Measurements from ENCODE around the gene CYFIP1.

Gene CYFIP1

DNA sequence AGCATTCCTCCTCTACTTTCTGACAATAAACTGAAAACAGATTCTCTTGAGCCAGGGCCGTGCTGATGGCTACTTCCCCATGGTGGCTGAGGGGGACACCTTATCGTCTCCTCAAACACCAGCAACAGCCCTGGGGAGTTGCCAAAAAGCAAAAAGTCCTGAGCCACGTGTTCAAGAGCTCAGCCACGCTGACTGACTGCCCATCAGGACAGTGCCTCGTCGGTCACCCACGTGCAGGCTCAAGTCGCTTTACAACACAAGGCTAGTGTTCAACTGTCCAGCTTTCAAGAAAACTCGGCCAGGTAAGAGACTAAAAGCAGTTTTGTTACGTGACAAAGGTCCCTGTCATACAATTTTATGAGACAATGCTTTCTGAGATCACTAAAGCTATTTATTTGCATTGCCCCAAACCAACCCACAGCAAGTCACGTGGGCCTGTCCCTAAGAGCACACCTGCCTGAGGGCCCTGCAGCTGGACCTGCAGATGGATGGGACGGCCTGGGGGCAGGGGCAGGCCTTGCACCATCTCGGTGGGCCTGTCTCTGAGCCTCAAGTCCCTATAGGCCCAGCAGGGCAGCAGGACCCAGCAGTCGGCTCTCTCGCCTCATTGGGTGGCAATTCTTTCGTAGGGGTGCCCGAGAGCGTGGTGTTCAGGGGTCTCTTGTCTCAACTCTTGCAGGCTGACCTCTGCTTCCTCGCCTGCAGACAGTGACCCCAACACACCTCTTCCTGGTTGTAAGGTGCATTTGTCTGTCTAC, 99.0 kb downstream of the CYFIP1 start:
- H3K27ac ChIP-seq (ENCODE audit: low read length) = no peak overlapping the region
- H3K4me3 ChIP-seq (ENCODE audit: low read length) = no peak overlapping the region
- H3K36me3 ChIP-seq (ENCODE audit: control insufficient read depth, low read depth, low read length) = peaks cover 9% of the 10 kb centered on the region
- H3K9me3 ChIP-seq (ENCODE audit: control insufficient read depth, low read depth, low read length) = no peaks in the 10 kb centered on the region
- no peaks in the 10 kb centered on the region for H3K27me3 ChIP-seq (ENCODE audit: control insufficient read depth, insufficient read depth, low read length)
- H3K9ac ChIP-seq (ENCODE audit: low read length) = no peak overlapping the region
- no peaks in the 10 kb centered on the region for H3K4me1 ChIP-seq (ENCODE audit: control insufficient read depth, low read depth, low read length)

DNA sequence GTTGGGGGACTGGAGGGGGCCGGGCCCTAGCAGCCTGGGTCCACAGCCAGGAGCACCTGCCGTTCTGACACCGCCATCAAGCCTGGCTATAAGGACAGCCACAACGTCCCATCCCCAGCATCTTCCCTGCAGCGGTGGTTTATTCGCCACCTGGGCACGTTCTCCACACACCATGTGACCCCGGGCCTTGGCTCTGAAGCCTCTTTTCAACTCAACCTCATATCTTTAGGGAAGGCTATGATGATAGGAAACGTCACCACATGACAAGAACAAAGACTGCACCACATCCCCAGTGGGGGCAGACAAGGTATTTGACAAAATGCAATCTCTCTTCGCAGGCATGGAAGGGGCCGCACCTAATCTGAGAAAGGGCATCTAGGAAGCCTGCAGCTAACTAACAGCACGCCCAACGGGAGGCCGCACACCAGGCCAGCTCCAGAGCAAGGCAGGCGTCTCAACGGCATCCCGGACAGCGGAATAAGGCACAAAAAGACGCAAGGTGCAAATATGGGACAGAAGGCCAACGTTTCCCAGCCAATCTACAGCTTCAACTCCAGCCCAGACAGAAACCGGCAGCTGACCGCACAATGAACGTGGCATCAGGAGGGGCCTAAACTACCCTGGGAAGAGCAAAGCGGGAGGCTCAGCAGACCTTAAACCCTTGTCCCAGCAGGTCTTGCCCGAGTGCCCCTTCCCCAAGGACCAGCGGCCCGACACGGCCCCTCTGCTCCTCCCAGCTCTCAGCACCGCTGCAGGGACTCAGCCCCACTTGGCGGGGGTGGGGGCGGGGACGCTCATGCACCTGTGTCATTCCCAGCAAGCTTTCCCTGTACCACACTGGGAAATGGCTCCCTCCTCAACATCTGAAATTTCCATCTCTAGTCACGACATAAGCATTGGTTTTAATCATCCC, 99.8 kb downstream of the CYFIP1 start:
- H3K27ac ChIP-seq (ENCODE audit: low read length) = no peak overlapping the region
- H3K36me3 ChIP-seq (ENCODE audit: control insufficient read depth, low read depth, low read length) = peaks cover 9% of the 10 kb centered on the region
- no peaks in the 10 kb centered on the region for H3K27me3 ChIP-seq (ENCODE audit: control insufficient read depth, insufficient read depth, low read length)
- H3K4me1 ChIP-seq (ENCODE audit: control insufficient read depth, low read depth, low read length) = no peaks in the 10 kb centered on the region
- H3K9ac ChIP-seq (ENCODE audit: low read length) = no peak overlapping the region
- H3K9me3 ChIP-seq (ENCODE audit: control insufficient read depth, low read depth, low read length) = no peaks in the 10 kb centered on the region
- H3K4me3 ChIP-seq (ENCODE audit: low read length) = no peak overlapping the region

DNA sequence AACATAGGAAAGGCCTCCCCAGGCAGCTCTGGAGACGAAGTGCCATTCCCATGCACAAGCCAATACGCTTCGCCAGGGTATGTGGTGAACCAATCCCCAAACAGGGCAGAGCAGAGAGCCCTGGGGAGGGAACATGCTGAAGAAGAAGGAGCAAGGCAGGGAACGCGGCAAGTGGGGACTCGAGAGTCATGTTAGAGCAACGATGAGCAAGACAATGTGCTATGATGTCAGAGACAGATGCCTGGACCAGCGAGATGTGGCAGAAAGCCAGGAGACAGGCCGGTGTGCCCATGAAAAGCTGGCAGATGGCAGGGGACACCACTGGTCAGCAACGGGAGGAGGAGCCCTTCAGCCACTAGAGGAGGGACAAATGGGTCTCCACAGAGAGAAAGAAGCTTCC, 102.1 kb downstream of the CYFIP1 start:
- Histone ChIP-seq H3K4me1 (ENCODE audit: control insufficient read depth, low read depth, low read length) (peaks cover 6% of the 10 kb centered on the region), H3K9ac (ENCODE audit: low read length) (no peak overlapping the region), H3K4me3 (ENCODE audit: low read length) (no peak overlapping the region), H3K27me3 (ENCODE audit: control insufficient read depth, insufficient read depth, low read length) (no peaks in the 10 kb centered on the region), H3K9me3 (ENCODE audit: control insufficient read depth, low read depth, low read length) (no peaks in the 10 kb centered on the region), H3K27ac (ENCODE audit: low read length) (no peak overlapping the region), H3K36me3 (ENCODE audit: control insufficient read depth, low read depth, low read length) (peaks cover 9% of the 10 kb centered on the region)

DNA sequence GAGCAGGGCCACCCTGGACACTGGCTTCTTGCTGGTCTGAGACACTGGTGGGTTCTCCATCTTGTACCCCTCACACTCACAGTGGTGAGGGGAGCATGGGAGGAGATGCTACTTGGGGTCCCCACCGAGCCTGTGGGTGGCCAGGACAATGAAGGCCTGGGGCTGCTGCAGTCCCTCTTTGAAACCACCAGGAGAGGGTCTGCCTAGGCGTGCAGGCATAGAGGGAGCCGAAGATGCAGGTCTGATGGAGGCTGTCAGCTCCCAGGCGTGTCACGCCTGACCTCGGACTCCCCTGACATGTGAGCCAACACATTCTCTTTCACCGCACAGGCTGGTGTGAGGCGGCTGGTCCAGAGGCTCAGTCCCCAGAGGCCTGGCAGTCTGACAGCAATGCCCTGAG, 102.6 kb downstream of the CYFIP1 start:
- H3K36me3 ChIP-seq (ENCODE audit: control insufficient read depth, low read depth, low read length) = peaks cover 6% of the 10 kb centered on the region

DNA sequence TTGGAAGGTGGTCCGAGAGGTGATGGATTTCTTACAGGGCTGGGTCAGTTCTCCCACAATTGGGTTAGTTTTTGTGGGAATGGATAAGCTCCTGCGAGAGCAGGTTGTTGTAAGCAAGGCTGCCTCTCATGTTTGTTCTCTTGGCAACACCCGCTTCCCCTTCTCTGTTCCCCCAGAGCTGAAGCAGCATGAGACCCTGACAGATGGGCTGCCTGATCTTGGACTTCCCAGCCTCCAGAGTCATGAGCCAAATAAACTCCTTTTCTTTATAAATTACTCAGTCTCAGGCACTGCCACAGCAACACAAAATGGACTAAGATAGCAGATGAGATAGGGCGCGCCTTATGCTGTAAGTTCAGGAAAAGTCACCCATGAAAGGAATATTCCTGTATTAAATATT, 103.1 kb downstream of the CYFIP1 start:
- H3K4me3 ChIP-seq (ENCODE audit: low read length) = no peak overlapping the region
- peaks cover 9% of the 10 kb centered on the region for H3K4me1 ChIP-seq (ENCODE audit: control insufficient read depth, low read depth, low read length)
- no peak overlapping the region for H3K27ac ChIP-seq (ENCODE audit: low read length)
- no peaks in the 10 kb centered on the region for H3K9me3 ChIP-seq (ENCODE audit: control insufficient read depth, low read depth, low read length)
- H3K9ac ChIP-seq (ENCODE audit: low read length) = no peak overlapping the region
- no peaks in the 10 kb centered on the region for H3K27me3 ChIP-seq (ENCODE audit: control insufficient read depth, insufficient read depth, low read length)
- H3K36me3 ChIP-seq (ENCODE audit: control insufficient read depth, low read depth, low read length) = peaks cover 3% of the 10 kb centered on the region

More for the DNA sequence above, 102.6 kb downstream of the CYFIP1 start:
- Histone ChIP-seq H3K27me3 (ENCODE audit: control insufficient read depth, insufficient read depth, low read length) (no peaks in the 10 kb centered on the region), H3K4me1 (ENCODE audit: control insufficient read depth, low read depth, low read length) (peaks cover 9% of the 10 kb centered on the region), H3K9me3 (ENCODE audit: control insufficient read depth, low read depth, low read length) (no peaks in the 10 kb centered on the region), H3K9ac (ENCODE audit: low read length) (no peak overlapping the region), H3K4me3 (ENCODE audit: low read length) (no peak overlapping the region), H3K27ac (ENCODE audit: low read length) (no peak overlapping the region)

DNA sequence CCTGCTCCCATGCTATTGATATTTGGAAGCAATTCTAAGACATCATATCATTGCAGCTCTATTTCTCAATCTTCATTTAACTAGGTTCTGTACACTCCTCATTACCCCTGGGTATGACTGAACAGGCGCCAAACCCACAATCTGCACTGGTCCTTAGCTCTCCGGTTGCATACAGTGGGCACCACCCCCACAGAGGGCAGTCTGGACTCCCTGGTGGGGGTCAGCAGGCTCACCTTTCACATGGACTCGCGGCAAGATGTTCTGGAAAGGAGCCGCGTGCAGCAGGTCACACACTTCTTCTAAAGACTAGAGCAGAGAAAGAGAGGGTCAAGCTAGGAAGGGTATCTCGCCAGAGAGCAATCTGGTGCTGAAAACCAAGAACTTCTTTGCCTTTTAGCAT, 105.2 kb downstream of the CYFIP1 start:
- Histone ChIP-seq H3K4me1 (ENCODE audit: control insufficient read depth, low read depth, low read length) (peaks cover 9% of the 10 kb centered on the region), H3K9ac (ENCODE audit: low read length) (no peak overlapping the region), H3K36me3 (ENCODE audit: control insufficient read depth, low read depth, low read length) (peaks cover 7% of the 10 kb centered on the region), H3K27me3 (ENCODE audit: control insufficient read depth, insufficient read depth, low read length) (no peaks in the 10 kb centered on the region), H3K9me3 (ENCODE audit: control insufficient read depth, low read depth, low read length) (no peaks in the 10 kb centered on the region), H3K27ac (ENCODE audit: low read length) (no peak overlapping the region), H3K4me3 (ENCODE audit: low read length) (no peak overlapping the region)

DNA sequence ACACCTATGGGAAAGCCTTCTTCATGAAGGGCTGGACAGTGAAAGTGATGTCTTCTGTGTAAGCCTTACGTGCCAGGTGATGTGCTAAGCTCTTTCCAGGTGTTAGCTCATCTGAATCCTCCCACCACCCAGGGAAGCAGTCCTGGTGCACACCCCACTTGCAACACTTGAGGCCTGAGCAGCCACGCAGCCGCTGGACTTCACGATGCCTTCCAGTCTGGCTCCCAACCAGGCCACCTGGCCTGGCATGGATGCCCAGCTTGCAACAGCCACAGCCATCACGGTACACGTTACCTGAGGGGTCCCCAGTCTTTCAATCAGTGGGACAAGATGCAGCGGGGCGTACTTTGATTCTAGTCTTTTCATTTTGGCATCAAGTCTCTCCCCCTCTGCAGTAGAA, 105.9 kb downstream of the CYFIP1 start:
- no peak overlapping the region for H3K9ac ChIP-seq (ENCODE audit: low read length)
- no peak overlapping the region for H3K4me3 ChIP-seq (ENCODE audit: low read length)
- H3K27me3 ChIP-seq (ENCODE audit: control insufficient read depth, insufficient read depth, low read length) = no peaks in the 10 kb centered on the region
- no peak overlapping the region for H3K27ac ChIP-seq (ENCODE audit: low read length)
- peaks cover 9% of the 10 kb centered on the region for H3K4me1 ChIP-seq (ENCODE audit: control insufficient read depth, low read depth, low read length)
- peaks cover 10% of the 10 kb centered on the region for H3K36me3 ChIP-seq (ENCODE audit: control insufficient read depth, low read depth, low read length)
- H3K9me3 ChIP-seq (ENCODE audit: control insufficient read depth, low read depth, low read length) = no peaks in the 10 kb centered on the region

DNA sequence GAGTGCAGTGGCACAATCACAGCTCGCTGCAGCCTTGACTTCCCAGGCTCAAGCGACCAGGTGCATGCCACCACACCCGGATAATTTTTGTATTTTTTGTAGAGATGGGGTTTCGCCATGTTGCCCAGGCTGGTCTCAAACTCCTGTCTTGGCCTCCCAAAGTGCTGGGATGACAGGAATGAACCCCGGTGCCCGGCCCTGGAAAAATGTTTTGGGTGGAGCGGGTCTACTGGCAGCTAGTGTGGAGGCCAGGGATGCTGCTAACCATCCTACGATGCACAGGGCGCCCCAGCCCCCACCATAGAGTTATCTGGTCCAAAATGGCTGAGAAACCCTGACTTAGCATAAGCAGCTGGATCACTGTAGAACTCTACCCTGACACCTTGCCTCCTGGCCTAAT, 106.3 kb downstream of the CYFIP1 start:
- H3K36me3 ChIP-seq (ENCODE audit: control insufficient read depth, low read depth, low read length) = peaks cover 15% of the 10 kb centered on the region
- H3K4me1 ChIP-seq (ENCODE audit: control insufficient read depth, low read depth, low read length) = peaks cover 9% of the 10 kb centered on the region
- H3K4me3 ChIP-seq (ENCODE audit: low read length) = no peak overlapping the region
- no peaks in the 10 kb centered on the region for H3K9me3 ChIP-seq (ENCODE audit: control insufficient read depth, low read depth, low read length)
- no peak overlapping the region for H3K9ac ChIP-seq (ENCODE audit: low read length)
- H3K27me3 ChIP-seq (ENCODE audit: control insufficient read depth, insufficient read depth, low read length) = no peaks in the 10 kb centered on the region
- H3K27ac ChIP-seq (ENCODE audit: low read length) = no peak overlapping the region

DNA sequence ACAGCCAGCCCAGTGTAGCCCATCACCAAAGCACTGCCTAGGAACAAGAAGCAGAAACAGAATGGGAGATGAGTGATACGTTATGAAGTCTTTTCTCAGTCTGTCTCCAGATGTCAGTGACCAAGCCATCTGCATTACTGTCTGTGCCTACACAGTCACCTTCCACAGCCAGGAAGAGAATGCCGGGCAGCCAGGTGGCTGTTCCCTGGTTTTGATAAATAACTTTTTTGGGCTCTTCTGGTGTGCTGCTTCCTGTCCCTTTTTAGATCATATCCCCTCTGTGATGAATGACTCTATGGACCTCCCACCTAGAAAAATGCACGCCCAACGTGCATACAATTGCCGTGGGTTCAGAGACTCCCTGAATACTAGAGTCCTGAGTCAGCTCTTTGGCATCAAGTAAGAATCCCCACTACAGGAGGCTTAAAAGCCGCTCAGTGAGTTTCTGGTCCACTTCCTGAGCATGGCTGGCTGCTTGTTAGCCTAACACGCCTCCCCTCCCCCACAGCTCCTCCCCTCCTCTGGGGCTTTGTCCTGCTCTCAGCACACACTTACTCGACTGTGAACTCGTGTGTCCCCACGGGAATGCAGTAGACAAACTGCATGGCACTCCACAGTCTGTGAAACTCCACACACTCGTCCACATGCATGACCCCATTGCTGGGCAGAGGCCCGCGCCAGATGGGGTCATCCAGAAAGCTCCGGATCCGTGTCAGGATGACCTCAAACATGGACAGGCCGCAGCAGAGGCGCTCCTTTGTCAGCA, 107.0 kb downstream of the CYFIP1 start:
- peaks cover 21% of the 10 kb centered on the region for H3K36me3 ChIP-seq (ENCODE audit: control insufficient read depth, low read depth, low read length)
- H3K27ac ChIP-seq (ENCODE audit: low read length) = no peak overlapping the region

DNA sequence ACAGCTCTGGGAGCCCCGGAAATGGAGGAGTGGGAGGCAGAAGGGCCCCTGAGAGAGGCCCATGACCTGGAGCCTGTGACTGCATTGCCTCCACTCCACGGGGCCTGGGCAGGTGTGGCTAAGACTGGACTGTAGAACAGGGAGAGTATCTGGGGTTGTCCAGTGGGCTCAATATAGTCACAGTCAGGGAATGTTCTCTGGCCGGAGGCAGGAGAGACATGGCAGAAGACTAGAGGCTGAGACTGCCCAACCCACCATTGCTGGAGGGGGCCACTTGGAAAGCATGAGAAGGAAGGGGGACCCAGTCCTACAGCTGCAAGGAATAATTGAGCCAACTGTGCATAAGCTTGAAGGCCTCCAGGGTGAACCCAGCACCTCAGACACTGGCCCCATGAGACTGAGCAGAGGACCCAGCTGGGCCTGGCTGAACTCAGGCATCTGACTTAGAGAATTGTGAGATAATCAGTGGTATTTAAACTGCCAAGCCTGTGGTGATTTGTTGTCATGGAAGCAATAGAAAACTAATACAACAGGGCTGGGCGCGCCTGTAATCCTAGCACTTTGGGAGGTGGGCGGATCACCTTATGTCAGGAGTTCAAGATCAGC, 108.6 kb downstream of the CYFIP1 start:
- Histone ChIP-seq H3K4me1 (ENCODE audit: control insufficient read depth, low read depth, low read length) (peaks cover 9% of the 10 kb centered on the region), H3K4me3 (ENCODE audit: low read length) (no peak overlapping the region), H3K9ac (ENCODE audit: low read length) (no peak overlapping the region), H3K27ac (ENCODE audit: low read length) (no peak overlapping the region), H3K9me3 (ENCODE audit: control insufficient read depth, low read depth, low read length) (no peaks in the 10 kb centered on the region), H3K36me3 (ENCODE audit: control insufficient read depth, low read depth, low read length) (peaks cover 36% of the 10 kb centered on the region), H3K27me3 (ENCODE audit: control insufficient read depth, insufficient read depth, low read length) (no peaks in the 10 kb centered on the region)

More for the DNA sequence above, 107.0 kb downstream of the CYFIP1 start:
- Histone ChIP-seq H3K9me3 (ENCODE audit: control insufficient read depth, low read depth, low read length) (no peaks in the 10 kb centered on the region), H3K9ac (ENCODE audit: low read length) (no peak overlapping the region), H3K27me3 (ENCODE audit: control insufficient read depth, insufficient read depth, low read length) (no peaks in the 10 kb centered on the region), H3K4me1 (ENCODE audit: control insufficient read depth, low read depth, low read length) (peaks cover 9% of the 10 kb centered on the region), H3K4me3 (ENCODE audit: low read length) (no peak overlapping the region)

DNA sequence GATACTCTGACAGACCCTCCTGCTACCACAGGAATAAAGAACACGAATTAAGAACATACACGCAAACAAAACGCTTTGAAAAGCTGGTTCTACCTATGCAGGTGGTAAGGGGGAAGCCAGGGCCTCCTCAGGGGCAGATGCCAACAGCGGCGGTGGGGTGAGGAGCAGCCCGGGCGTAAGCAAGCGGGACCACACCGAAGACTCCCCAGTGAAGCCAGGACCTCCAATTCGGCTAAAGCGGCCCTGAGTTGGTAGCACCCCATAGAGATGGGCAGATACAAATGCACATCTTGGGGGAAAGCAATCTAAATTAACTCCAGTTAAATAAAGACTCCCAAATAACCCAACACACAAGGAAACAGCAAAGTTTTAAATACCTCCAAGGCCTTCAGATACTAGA, 109.3 kb downstream of the CYFIP1 start:
- Histone ChIP-seq H3K27me3 (ENCODE audit: control insufficient read depth, insufficient read depth, low read length) (no peaks in the 10 kb centered on the region), H3K9me3 (ENCODE audit: control insufficient read depth, low read depth, low read length) (no peaks in the 10 kb centered on the region), H3K36me3 (ENCODE audit: control insufficient read depth, low read depth, low read length) (peaks cover 43% of the 10 kb centered on the region), H3K4me1 (ENCODE audit: control insufficient read depth, low read depth, low read length) (peaks cover 9% of the 10 kb centered on the region), H3K9ac (ENCODE audit: low read length) (no peak overlapping the region), H3K4me3 (ENCODE audit: low read length) (no peak overlapping the region), H3K27ac (ENCODE audit: low read length) (no peak overlapping the region)

Measured in iPS-18a (cell line).